Thoracic aorta (tissue), 2 donors: ENCODE results near the gene PUSL1. TPM values are rescaled to one million over a fixed set of nuclear protein-coding genes. Genes with fewer than 3 reads are reported as not detected.

ENCODE experiments used
- ATAC-seq: fragments of 150-250 bp; one replicate; pipeline ENCODE4 v1.8.0; 2017; ENCODE audit warnings: low read depth; ENCODE audit not compliant: insufficient number of reproducible peaks, low FRiP score
- DNase-seq: peaks from one replicate; pipeline ENCODE4 v3.0.0-alpha.2; 2020; ENCODE audit warnings: low spot score
- H3K27ac ChIP-seq, 2 donors: fragments of 200-600 bp; sonication (generic); 1 replicate in 1 of 2; 2 replicates in 1 of 2; pipeline ENCODE4 v1.5.1; 2016; ENCODE audit warnings: mild to moderate bottlenecking in 2 of 2, moderate library complexity in 2 of 2
- H3K27me3 ChIP-seq: fragments of 200-600 bp; sonication (generic); replicated peaks from 2 replicates; pipeline ENCODE4 v1.6.0; 2016; ENCODE audit warnings: mild to moderate bottlenecking; ENCODE audit not compliant: insufficient read depth
- H3K36me3 ChIP-seq: fragments of 200-600 bp; sonication (generic); one replicate; pipeline ENCODE4 v1.5.1; 2016
- H3K4me1 ChIP-seq, 2 donors: fragments of 200-600 bp; sonication (generic); 1 replicate in 1 of 2; 2 replicates in 1 of 2; pipeline versions ENCODE4 v1.5.1 to v1.6.0; 2016; ENCODE audit warnings: low read depth in 2 of 2, mild to moderate bottlenecking in 1 of 2; ENCODE audit not compliant: control insufficient read depth in 1 of 2
- H3K4me3 ChIP-seq: fragments of 200-600 bp; sonication (generic); 2 replicates; pipeline ENCODE4 v1.5.1; 2016; ENCODE audit warnings: mild to moderate bottlenecking
- H3K9me3 ChIP-seq: fragments of 200-600 bp; sonication (generic); 2 replicates; pipeline ENCODE4 v1.5.1; 2016
- total RNA-seq, 2 donors: library from RNA; depleted of rRNA; stranded (reverse); fragments of >200 nt; gene quantifications; one replicate each; pipeline versions ENCODE4 v1.1.0 to v1.2.3, GENCODE V29; 2016
- TF ChIP-seq, protein P1 (sequence below): fragments of 200-600 bp; sonication (generic); IDR thresholded peaks from one replicate; pipeline ENCODE4 v1.5.1; 2019; ENCODE audit warnings: antibody characterized with exemption

Gene PUSL1
- total RNA-seq, 2 donors from 2014 or later: 22.1 to 22.6 TPM

DNA sequence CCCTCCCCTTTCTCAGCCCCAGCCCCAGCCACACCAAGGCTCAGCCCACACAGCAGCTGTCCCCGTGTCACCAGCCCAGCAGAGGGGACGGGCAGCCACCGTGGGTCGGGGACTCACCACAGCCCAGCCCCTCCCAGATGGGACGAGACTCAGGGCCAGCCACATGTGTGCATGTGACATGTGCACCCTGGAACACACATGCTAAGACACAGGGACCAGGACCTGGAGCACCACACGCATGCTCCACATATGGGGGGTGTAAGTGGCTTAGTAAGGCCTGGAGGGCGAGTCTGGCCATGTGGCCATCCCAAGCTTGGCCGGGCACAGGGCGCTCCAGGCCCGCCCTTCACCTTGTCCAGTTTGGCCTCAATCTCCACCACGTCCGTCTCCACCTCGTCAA is 4.7 kb upstream of the PUSL1 start:
- Histone ChIP-seq H3K27me3 (no peaks in the 10 kb centered on the region), H3K4me1 (peaks cover 29 to 31% of the 10 kb centered on the region in 2 donors), H3K36me3 (no peaks in the 10 kb centered on the region), H3K27ac (no peak overlapping the region), H3K9me3 (no peaks in the 10 kb centered on the region), H3K4me3 (no peak overlapping the region)
- DNase-seq: no peak
- TF ChIP-seq, protein P1, sequence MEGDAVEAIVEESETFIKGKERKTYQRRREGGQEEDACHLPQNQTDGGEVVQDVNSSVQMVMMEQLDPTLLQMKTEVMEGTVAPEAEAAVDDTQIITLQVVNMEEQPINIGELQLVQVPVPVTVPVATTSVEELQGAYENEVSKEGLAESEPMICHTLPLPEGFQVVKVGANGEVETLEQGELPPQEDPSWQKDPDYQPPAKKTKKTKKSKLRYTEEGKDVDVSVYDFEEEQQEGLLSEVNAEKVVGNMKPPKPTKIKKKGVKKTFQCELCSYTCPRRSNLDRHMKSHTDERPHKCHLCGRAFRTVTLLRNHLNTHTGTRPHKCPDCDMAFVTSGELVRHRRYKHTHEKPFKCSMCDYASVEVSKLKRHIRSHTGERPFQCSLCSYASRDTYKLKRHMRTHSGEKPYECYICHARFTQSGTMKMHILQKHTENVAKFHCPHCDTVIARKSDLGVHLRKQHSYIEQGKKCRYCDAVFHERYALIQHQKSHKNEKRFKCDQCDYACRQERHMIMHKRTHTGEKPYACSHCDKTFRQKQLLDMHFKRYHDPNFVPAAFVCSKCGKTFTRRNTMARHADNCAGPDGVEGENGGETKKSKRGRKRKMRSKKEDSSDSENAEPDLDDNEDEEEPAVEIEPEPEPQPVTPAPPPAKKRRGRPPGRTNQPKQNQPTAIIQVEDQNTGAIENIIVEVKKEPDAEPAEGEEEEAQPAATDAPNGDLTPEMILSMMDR: no peak
- ATAC-seq: no peak

DNA sequence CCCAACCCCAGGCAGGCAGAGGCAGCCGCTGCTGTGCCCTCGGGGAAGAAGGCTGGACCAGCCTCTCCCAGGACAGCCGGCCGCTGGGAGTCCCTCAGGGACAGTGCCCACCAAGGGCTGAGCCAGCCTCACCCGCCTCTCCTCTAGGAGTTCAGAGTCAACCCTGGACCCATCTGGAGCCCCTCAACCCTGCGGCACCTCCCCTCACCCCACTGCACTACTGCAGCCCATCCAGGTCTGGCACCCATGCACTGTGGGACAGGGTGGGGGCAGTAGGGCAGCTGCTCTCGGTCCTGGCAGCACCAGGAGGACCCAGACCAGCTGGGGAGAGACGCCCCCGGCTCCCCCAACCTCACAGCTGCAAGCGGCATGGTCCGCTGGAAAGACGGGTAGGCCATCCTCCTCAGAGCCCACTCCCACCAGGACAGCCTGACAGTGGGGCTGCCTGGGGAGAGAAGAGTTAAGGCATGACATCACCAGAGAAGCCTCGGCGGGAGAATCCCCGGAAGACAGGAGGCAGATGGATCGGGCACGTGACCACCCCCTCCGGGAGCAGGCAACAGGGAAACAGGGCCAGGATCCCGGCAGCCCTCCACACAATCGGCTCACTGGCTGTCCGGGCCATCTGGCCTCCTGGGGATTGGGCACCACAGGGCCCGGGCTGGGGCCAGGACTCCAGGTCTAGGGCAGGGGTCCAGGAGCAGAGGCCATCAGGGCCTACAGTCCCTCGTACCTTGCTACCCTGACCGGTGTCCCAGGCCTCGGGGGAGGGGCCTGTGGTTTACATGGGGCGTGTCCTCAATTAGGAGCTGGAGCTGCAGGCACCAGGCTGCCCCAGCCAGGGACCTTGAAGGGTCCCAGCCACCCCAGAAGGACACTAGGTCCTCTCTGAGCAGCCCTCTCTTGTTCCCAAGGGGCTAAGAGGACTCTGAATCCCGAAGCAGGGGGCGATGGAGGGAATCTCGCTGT is 3.8 kb upstream of the PUSL1 start:
- no peak overlapping the region for H3K27ac ChIP-seq
- TF ChIP-seq, protein P1: no peak
- no peak for DNase-seq
- H3K9me3 ChIP-seq: no peaks in the 10 kb centered on the region
- peaks cover 29 to 38% of the 10 kb centered on the region in 2 donors for H3K4me1 ChIP-seq
- H3K27me3 ChIP-seq: no peaks in the 10 kb centered on the region
- ATAC-seq: no peak
- H3K36me3 ChIP-seq: no peaks in the 10 kb centered on the region
- peak overlapping the region; percentile 88 for H3K4me3 ChIP-seq

DNA sequence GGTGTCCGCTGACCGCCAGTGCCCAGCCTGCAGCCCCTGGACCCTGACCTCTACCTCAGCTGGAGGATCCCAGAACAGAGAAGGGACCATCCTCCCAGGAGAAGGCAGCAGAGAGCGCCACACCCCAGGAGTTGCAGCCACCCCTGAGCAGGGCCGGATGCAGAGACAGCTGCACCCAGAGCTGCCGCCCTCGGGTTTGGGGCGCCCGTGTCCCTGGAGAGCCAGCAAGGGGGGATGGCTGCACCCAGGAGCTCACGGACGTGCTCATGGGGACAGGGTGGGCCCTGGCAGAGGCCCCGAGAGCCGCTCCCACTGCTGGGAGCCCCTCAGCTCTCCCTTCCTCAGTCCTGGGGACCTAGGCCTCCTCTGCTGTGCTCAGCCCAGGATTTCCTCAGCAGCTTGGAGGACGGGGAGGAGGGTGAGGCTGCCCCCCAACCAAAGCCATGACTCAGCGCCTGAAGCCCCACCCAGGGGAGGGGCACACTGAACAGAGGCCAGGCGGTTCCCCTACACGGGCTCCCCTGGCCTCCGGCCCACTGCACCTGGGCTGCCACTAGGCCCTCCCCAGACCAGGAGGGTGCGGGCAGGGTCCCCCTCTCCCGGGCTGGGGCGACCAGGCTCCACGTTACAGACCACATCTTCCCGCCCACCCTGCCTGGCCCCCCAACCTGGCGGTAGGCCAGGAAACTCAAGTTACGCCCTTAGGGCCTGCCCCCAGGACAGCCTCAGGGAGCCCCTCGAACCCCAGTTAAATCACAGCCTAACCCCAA is 2.9 kb upstream of the PUSL1 start:
- Histone ChIP-seq H3K9me3 (no peaks in the 10 kb centered on the region), H3K4me3 (peak overlapping the region; percentile 88), H3K36me3 (peaks cover 5% of the 10 kb centered on the region), H3K27ac (no peak overlapping the region), H3K27me3 (no peaks in the 10 kb centered on the region), H3K4me1 (peaks cover 29 to 44% of the 10 kb centered on the region in 2 donors)
- ATAC-seq: no peak
- TF ChIP-seq, protein P1: no peak
- DNase-seq: no peak

DNA sequence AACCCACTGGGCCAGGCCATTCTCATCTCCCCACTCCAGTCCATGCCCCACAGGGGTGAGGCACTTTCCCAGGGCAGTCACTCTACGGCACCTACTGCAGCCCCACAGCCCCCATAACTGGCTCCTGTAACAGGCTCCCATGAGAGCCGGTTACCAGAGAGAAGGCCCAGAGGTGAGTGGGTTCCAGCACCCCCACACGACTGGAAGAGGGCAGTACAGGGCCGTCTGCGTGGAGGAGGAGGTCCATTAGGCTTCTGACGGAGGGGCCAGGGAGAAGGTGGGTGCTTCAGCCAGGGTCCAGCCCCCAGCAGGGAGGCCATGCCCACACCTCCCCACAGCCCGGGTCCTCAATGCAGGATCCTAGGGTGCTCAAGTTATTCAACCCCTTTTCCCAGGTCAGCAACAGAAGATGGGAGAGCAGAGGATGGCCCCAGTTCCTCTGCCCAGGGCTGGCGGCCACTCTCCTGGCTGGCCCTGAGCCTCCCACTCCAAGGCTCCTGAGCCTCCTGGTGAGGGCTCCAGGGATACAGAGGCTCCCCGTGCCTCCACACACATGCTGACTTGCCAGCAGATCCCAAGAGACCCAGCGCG is 2.2 kb upstream of the PUSL1 start:
- Histone ChIP-seq H3K36me3 (peaks cover 5% of the 10 kb centered on the region), H3K4me1 (peaks cover 29 to 44% of the 10 kb centered on the region in 2 donors), H3K4me3 (peak overlapping the region; percentile 88), H3K9me3 (no peaks in the 10 kb centered on the region), H3K27me3 (no peaks in the 10 kb centered on the region), H3K27ac (no peak overlapping the region)
- ATAC-seq (no peak), DNase-seq (no peak)
- TF ChIP-seq, protein P1: no peak
